Measurements from ENCODE around the gene GGT6.
"Not testable (repeated sequence)": the region's sequence is repeated elsewhere in the genome, so short reads cannot be mapped to it uniquely, and the experiment has no call there.

The GGT6 gene

DNA sequence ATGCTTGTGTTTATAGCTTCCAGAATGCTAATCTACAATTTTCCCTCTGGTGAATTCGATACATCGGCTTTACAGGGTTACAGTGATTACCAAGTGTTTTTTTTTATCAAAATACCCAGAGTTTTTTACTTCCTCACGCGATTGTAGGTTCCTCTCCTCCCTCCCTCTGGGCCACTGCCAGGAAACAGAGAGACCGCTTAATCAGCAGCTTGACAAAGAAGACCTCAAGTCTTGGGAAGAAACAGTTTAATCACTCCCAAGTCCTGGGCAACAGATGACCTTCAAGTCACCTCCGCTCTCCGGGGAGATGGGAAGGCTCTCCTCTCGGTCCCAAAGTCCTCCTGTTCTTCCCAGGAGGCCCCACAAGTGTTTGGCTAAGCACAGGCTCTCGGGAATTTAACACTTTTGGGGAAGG lies 47.4 kb upstream of the GGT6 start:
- Histone ChIP-seq H3K4me1 (ENCODE audit: insufficient read depth, low read length, severe bottlenecking) (no peaks in the 10 kb centered on the region), H3K36me3 (ENCODE audit: insufficient read depth, low read length) (no peaks in the 10 kb centered on the region), H4K20me1 (ENCODE audit: insufficient read depth, low read length) (no peaks in the 10 kb centered on the region), H3K9me3 (ENCODE audit: low read length) (no peaks in the 10 kb centered on the region), H3K9ac (ENCODE audit: low read length) (no peak overlapping the region), H3K9me2 (ENCODE audit: low read depth, low read length) (no peaks in the 10 kb centered on the region), H3K4me3 (ENCODE audit: low read depth, low read length, poor library complexity, severe bottlenecking) (no peak overlapping the region), H3F3A (ENCODE audit: insufficient read depth, low read length) (no peaks in the 10 kb centered on the region), H2AFZ (ENCODE audit: low read length) (no peak overlapping the region), H3K79me2 (ENCODE audit: insufficient read depth, low read length) (no peaks in the 10 kb centered on the region), H3K4me2 (ENCODE audit: low read length) (no peak overlapping the region), H3K27me3 (ENCODE audit: insufficient read depth, low read length) (peaks cover 11% of the 10 kb centered on the region; the same call in 1 of the 2 replicates), H3K27ac (ENCODE audit: low read depth, low read length, poor library complexity, severe bottlenecking) (no peak overlapping the region)
- TF ChIP-seq, protein P1, sequence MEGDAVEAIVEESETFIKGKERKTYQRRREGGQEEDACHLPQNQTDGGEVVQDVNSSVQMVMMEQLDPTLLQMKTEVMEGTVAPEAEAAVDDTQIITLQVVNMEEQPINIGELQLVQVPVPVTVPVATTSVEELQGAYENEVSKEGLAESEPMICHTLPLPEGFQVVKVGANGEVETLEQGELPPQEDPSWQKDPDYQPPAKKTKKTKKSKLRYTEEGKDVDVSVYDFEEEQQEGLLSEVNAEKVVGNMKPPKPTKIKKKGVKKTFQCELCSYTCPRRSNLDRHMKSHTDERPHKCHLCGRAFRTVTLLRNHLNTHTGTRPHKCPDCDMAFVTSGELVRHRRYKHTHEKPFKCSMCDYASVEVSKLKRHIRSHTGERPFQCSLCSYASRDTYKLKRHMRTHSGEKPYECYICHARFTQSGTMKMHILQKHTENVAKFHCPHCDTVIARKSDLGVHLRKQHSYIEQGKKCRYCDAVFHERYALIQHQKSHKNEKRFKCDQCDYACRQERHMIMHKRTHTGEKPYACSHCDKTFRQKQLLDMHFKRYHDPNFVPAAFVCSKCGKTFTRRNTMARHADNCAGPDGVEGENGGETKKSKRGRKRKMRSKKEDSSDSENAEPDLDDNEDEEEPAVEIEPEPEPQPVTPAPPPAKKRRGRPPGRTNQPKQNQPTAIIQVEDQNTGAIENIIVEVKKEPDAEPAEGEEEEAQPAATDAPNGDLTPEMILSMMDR (IDR thresholded peaks at IDR 0.05; ENCODE audit: low read length), result no peak
- TF ChIP-seq EZH2 (IDR thresholded peaks at IDR 0.05; ENCODE audit: borderline replicate concordance, low read length), result no peak

DNA sequence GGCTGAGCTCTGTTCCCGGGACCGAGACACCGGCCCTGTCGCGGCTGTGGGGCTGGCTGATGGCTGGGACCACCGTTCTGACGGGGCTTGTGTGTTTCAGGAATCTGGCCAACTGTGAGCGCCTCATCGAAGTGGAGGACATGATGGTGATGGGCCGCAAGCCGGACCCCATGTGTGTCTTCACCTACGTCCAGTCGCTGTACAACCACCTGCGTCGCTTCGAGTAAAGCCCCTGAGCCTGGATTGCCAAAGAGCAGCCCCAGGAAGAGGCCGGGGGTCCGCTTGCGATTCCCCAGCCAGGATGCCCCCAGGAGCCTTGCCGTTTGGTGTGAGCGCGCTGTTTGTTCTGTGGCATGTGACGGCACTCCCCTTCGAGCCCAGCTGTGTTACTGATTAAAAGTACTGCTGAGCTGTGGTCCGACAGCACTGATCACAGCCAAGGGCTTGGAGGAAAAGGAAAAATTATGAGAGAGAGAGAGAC lies 46.9 kb upstream of the GGT6 start:
- no peaks in the 10 kb centered on the region for H3K79me2 ChIP-seq (ENCODE audit: insufficient read depth, low read length)
- no peaks in the 10 kb centered on the region for H3F3A ChIP-seq (ENCODE audit: insufficient read depth, low read length)
- no peaks in the 10 kb centered on the region for H4K20me1 ChIP-seq (ENCODE audit: insufficient read depth, low read length)
- TF ChIP-seq, protein P1 (IDR thresholded peaks at IDR 0.05; ENCODE audit: low read length), result no peak
- no peak for TF ChIP-seq EZH2 (IDR thresholded peaks at IDR 0.05; ENCODE audit: borderline replicate concordance, low read length)
- no peak overlapping the region for H3K4me3 ChIP-seq (ENCODE audit: low read depth, low read length, poor library complexity, severe bottlenecking)
- H3K4me2 ChIP-seq (ENCODE audit: low read length), result no peak overlapping the region
- H3K9me2 ChIP-seq (ENCODE audit: low read depth, low read length), result no peaks in the 10 kb centered on the region
- no peak overlapping the region for H3K27ac ChIP-seq (ENCODE audit: low read depth, low read length, poor library complexity, severe bottlenecking)
- H3K36me3 ChIP-seq (ENCODE audit: insufficient read depth, low read length), result no peaks in the 10 kb centered on the region
- no peaks in the 10 kb centered on the region for H3K4me1 ChIP-seq (ENCODE audit: insufficient read depth, low read length, severe bottlenecking)
- no peak overlapping the region for H2AFZ ChIP-seq (ENCODE audit: low read length)
- H3K9ac ChIP-seq (ENCODE audit: low read length), result no peak overlapping the region
- no peaks in the 10 kb centered on the region for H3K9me3 ChIP-seq (ENCODE audit: low read length)
- H3K27me3 ChIP-seq (ENCODE audit: insufficient read depth, low read length), result peaks cover 11% of the 10 kb centered on the region; the same call in 1 of the 2 replicates

DNA sequence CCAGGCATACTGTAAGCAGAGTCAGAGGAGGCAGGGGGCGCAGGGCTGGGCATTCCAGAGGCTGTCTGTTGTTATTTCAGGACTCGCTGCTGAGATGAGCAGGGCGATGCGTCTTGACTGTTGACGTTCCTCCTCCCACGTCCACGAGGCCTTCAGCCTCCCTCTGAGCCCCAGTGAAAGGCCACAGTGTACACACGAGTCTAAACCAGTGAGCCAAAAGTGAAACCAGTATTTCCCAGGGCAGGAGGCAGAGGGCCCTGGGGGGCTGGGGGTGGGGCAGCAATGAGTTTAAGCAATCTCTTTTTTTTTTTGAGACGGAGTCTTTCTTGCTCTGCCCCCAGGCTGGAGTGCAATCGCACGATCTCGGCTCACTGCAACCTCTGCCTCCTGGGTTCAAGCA lies 45.4 kb upstream of the GGT6 start:
- Histone ChIP-seq H3K4me2 (ENCODE audit: low read length) (no peak overlapping the region), H3K4me3 (ENCODE audit: low read depth, low read length, poor library complexity, severe bottlenecking) (no peak overlapping the region), H2AFZ (ENCODE audit: low read length) (no peak overlapping the region), H3K27ac (ENCODE audit: low read depth, low read length, poor library complexity, severe bottlenecking) (no peak overlapping the region), H3K9ac (ENCODE audit: low read length) (no peak overlapping the region), H3F3A (ENCODE audit: insufficient read depth, low read length) (no peaks in the 10 kb centered on the region), H3K9me3 (ENCODE audit: low read length) (no peaks in the 10 kb centered on the region), H3K4me1 (ENCODE audit: insufficient read depth, low read length, severe bottlenecking) (no peaks in the 10 kb centered on the region), H4K20me1 (ENCODE audit: insufficient read depth, low read length) (no peaks in the 10 kb centered on the region), H3K36me3 (ENCODE audit: insufficient read depth, low read length) (no peaks in the 10 kb centered on the region), H3K9me2 (ENCODE audit: low read depth, low read length) (no peaks in the 10 kb centered on the region), H3K79me2 (ENCODE audit: insufficient read depth, low read length) (no peaks in the 10 kb centered on the region), H3K27me3 (ENCODE audit: insufficient read depth, low read length) (peaks cover 11% of the 10 kb centered on the region; the same call in 1 of the 2 replicates)
- TF ChIP-seq, protein P1 (IDR thresholded peaks at IDR 0.05; ENCODE audit: low read length), result no peak
- TF ChIP-seq EZH2 (IDR thresholded peaks at IDR 0.05; ENCODE audit: borderline replicate concordance, low read length), result no peak

DNA sequence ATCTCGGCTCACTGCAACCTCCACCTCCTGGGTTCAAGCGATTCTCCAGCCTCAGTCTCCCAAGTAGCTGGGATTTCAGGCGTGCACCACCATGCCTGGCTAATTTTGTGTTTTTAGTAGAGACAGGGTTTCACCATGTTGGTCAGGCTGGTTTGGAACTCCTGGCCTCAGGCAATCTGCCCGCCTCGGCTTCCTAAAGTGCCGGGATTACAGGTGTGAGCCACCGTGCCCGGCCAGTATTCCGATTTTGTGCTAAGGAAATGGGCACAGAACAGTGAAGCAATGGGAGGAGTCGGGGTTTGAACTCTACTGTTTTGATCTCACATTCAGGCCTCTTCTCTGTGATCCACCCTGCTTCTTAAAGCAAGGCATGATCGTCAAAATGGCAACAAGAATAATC lies 44.4 kb upstream of the GGT6 start:
- H3K9ac ChIP-seq (ENCODE audit: low read length); H3K27me3 ChIP-seq (ENCODE audit: insufficient read depth, low read length); H3K9me2 ChIP-seq (ENCODE audit: low read depth, low read length); H3K9me3 ChIP-seq (ENCODE audit: low read length); H3K4me1 ChIP-seq (ENCODE audit: insufficient read depth, low read length, severe bottlenecking); H3F3A ChIP-seq (ENCODE audit: insufficient read depth, low read length); H3K4me3 ChIP-seq (ENCODE audit: low read depth, low read length, poor library complexity, severe bottlenecking); H3K4me2 ChIP-seq (ENCODE audit: low read length); H3K36me3 ChIP-seq (ENCODE audit: insufficient read depth, low read length); H3K79me2 ChIP-seq (ENCODE audit: insufficient read depth, low read length); H3K27ac ChIP-seq (ENCODE audit: low read depth, low read length, poor library complexity, severe bottlenecking); H4K20me1 ChIP-seq (ENCODE audit: insufficient read depth, low read length); H2AFZ ChIP-seq (ENCODE audit: low read length): not testable (repeated sequence)

Measured in OCI-LY1 (cell line).